Esophagus muscularis mucosa (tissue), 3 donors: ENCODE results near the gene KRTAP10-3.

ENCODE experiments used
- POLR2A ChIP-seq: fragments of 450-650 bp; IDR thresholded peaks from one replicate; pipeline ENCODE4 v1.6.1; 2017; ENCODE audit warnings: antibody characterized with exemption, moderate library complexity, mild to moderate bottlenecking, low read depth
- TF ChIP-seq, protein P1 (sequence below), 3 experiments: fragments of 200-600 bp in 2 of 3; fragments of 450-650 bp in 1 of 3; sonication (generic) in 2 of 3; IDR thresholded peaks; one replicate each; pipeline ENCODE4 v1.5.1; 2017 to 2019; ENCODE audit warnings: antibody characterized with exemption in 3 of 3, mild to moderate bottlenecking in 2 of 3, moderate library complexity in 1 of 3

DNA sequence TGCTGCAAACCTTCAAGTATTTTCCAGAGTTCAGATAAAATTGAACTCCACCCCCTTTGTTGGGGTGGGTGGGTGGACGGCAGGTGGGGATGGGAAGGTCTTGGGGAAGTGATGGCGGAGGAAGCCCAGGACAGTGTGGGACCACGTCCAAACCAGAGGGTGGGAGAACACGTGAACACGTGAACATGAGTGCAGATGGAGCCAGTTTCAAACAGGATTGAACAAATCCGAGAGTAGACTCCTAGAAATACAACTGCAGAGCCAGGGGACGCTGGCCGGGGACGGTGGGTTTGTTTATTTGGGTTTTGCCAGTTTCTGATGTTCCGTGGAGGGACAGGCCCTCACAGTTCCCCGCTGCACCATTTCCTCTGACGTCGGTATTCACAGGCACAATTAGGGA is 10.2 kb downstream of the KRTAP10-3 start:
- TF ChIP-seq, protein P1, sequence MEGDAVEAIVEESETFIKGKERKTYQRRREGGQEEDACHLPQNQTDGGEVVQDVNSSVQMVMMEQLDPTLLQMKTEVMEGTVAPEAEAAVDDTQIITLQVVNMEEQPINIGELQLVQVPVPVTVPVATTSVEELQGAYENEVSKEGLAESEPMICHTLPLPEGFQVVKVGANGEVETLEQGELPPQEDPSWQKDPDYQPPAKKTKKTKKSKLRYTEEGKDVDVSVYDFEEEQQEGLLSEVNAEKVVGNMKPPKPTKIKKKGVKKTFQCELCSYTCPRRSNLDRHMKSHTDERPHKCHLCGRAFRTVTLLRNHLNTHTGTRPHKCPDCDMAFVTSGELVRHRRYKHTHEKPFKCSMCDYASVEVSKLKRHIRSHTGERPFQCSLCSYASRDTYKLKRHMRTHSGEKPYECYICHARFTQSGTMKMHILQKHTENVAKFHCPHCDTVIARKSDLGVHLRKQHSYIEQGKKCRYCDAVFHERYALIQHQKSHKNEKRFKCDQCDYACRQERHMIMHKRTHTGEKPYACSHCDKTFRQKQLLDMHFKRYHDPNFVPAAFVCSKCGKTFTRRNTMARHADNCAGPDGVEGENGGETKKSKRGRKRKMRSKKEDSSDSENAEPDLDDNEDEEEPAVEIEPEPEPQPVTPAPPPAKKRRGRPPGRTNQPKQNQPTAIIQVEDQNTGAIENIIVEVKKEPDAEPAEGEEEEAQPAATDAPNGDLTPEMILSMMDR (IDR thresholded peaks at IDR 0.05): no peak
- no peak for TF ChIP-seq POLR2A
